Gastroesophageal sphincter (tissue), 3 donors: ENCODE results near the gene IGSF6.

Source experiments
- POLR2A ChIP-seq, 2 donors: fragments of 450-650 bp; IDR thresholded peaks; one replicate each; pipeline ENCODE4 v1.6.1; 2017; ENCODE audit warnings: antibody characterized with exemption in 2 of 2, mild to moderate bottlenecking in 2 of 2, moderate library complexity in 1 of 2
- POLR2AphosphoS5 ChIP-seq: sonication (generic); formaldehyde crosslinking; IDR thresholded peaks from one replicate; pipeline ENCODE4 v1.6.1; 2017; ENCODE audit warnings: antibody characterized with exemption
- TF ChIP-seq, protein P1 (sequence below), 4 experiments: fragments of 200-600 bp in 2 of 4; fragments of 450-650 bp in 2 of 4; sonication (generic) in 1 of 4; IDR thresholded peaks; one replicate each; pipeline ENCODE4 v1.5.1; 2017 to 2019; ENCODE audit warnings: antibody characterized with exemption in 4 of 4, mild to moderate bottlenecking in 2 of 4, moderate library complexity in 2 of 4

DNA sequence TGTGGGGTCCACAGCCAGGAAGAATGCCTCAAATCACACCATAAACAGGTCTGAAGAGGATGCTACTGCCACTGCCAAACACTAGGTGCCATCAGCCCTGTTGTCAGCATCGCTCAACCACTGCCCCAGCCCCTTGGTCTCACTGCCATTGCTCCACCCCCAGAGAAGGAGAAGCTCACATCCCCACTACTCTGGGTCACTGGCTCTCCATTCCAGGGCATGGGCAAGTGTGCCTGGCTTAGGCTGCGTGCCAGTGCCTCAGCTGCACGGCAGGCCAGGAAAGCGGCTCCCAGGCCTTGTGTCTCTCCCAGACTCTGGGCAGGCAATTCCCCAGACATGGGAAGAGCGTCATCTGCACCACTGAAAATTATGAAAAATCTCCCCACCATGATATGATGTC, 1.2 kb upstream of the IGSF6 start:
- TF ChIP-seq, protein P1, sequence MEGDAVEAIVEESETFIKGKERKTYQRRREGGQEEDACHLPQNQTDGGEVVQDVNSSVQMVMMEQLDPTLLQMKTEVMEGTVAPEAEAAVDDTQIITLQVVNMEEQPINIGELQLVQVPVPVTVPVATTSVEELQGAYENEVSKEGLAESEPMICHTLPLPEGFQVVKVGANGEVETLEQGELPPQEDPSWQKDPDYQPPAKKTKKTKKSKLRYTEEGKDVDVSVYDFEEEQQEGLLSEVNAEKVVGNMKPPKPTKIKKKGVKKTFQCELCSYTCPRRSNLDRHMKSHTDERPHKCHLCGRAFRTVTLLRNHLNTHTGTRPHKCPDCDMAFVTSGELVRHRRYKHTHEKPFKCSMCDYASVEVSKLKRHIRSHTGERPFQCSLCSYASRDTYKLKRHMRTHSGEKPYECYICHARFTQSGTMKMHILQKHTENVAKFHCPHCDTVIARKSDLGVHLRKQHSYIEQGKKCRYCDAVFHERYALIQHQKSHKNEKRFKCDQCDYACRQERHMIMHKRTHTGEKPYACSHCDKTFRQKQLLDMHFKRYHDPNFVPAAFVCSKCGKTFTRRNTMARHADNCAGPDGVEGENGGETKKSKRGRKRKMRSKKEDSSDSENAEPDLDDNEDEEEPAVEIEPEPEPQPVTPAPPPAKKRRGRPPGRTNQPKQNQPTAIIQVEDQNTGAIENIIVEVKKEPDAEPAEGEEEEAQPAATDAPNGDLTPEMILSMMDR (IDR thresholded peaks at IDR 0.05): no peak
- TF ChIP-seq POLR2A (IDR thresholded peaks at IDR 0.05): no peak
- TF ChIP-seq POLR2AphosphoS5: no peak
